ENCODE data around the gene DAB1. TPM values are rescaled to one million over a fixed set of nuclear protein-coding genes. Genes with fewer than 3 reads are reported as not detected.

The DAB1 gene
- not detected in 2 replicates for total RNA-seq

- DNase-seq (ENCODE audit: low read depth, low spot score), result no peak
Observed at GRCh38 chr1:57423656-57424211, at the start of gene DAB1. DAB1 (minus strand) TSS chr1:57424060; CDS start chr1:57291030, 133,030 bp downstream.

- DNase-seq (ENCODE audit: low read depth, low spot score), result no peak
Observed at GRCh38 chr1:57473448-57473847, 49.6 kb upstream of the DAB1 start.

- DNase-seq (ENCODE audit: low read depth, low spot score), result no peak
Observed at GRCh38 chr1:57471995-57472394, 48.1 kb upstream of the DAB1 start.

GRCh38 chr1:57470036-57470435 lies 46.2 kb upstream of the DAB1 start:
- no peak for DNase-seq (ENCODE audit: low read depth, low spot score)

- DNase-seq (ENCODE audit: low read depth, low spot score), result no peak
Observed at GRCh38 chr1:57468641-57469523, 45.0 kb upstream of the DAB1 start.

- DNase-seq (ENCODE audit: low read depth, low spot score), result no peak
Observed at GRCh38 chr1:57467830-57468229, 44.0 kb upstream of the DAB1 start.

- no peak for DNase-seq (ENCODE audit: low read depth, low spot score)
Observed at GRCh38 chr1:57464756-57465155, 40.9 kb upstream of the DAB1 start.

- no peak for DNase-seq (ENCODE audit: low read depth, low spot score)
Observed at GRCh38 chr1:57463343-57463742, 39.5 kb upstream of the DAB1 start.

- DNase-seq (ENCODE audit: low read depth, low spot score), result no peak
Observed at GRCh38 chr1:57461405-57461804, 37.5 kb upstream of the DAB1 start.

GRCh38 chr1:57451516-57451915 lies 27.7 kb upstream of the DAB1 start:
- DNase-seq (ENCODE audit: low read depth, low spot score), result no peak

- DNase-seq (ENCODE audit: low read depth, low spot score), result no peak
Observed at GRCh38 chr1:57450981-57451380, 27.1 kb upstream of the DAB1 start.

- no peak for DNase-seq (ENCODE audit: low read depth, low spot score)
Observed at GRCh38 chr1:57447551-57447950, 23.7 kb upstream of the DAB1 start.

GRCh38 chr1:57443004-57443403 lies 19.1 kb upstream of the DAB1 start:
- no peak for DNase-seq (ENCODE audit: low read depth, low spot score)

GRCh38 chr1:57440096-57440495 lies 16.2 kb upstream of the DAB1 start:
- DNase-seq (ENCODE audit: low read depth, low spot score), result no peak

- no peak for DNase-seq (ENCODE audit: low read depth, low spot score)
Observed at GRCh38 chr1:57431400-57431799, 7.5 kb upstream of the DAB1 start.

GRCh38 chr1:57424231-57425027 lies 569 bp upstream of the DAB1 start:
- DNase-seq (ENCODE audit: low read depth, low spot score), result no peak

GRCh38 chr1:57423135-57423655 lies 665 bp downstream of the DAB1 start:
- no peak for DNase-seq (ENCODE audit: low read depth, low spot score)

GRCh38 chr1:57422271-57423134 lies 1.4 kb downstream of the DAB1 start:
- DNase-seq (ENCODE audit: low read depth, low spot score), result no peak

- no peak for DNase-seq (ENCODE audit: low read depth, low spot score)
Observed at GRCh38 chr1:57421806-57422205, 2.1 kb downstream of the DAB1 start.

GRCh38 chr1:57420981-57421785 lies 2.7 kb downstream of the DAB1 start:
- DNase-seq (ENCODE audit: low read depth, low spot score), result no peak
